ENCODE results near the gene EBF3.

EBF3 gene

DNA sequence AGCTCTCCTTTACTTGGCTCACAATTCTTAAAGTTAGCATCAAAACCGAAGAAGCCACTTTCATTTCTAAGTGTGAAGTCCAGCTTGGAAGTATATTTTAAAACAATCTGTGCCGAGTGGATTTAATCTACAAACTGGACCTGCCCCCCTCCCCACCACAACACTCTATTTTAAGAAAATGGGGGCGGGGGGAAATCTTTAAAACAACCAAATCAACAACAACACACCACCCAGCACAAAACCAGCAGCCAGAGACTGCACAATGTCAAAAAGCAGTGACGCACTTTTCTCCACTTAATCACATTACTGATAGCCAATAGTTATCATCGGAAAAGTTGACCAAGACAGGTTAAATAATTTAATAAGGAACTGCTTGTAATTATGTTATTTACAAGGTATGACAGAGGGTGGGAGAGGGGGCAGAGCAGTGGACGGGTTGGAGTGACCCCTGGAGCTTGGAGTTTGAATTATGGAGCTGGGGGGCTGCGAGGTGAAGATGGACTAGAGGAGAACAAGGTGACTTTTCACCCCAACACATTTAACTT, 2.8 kb downstream of the EBF3 start:
- Histone ChIP-seq H3K14ac (ENCODE audit: low read length in 2 of 2) (no peak overlapping the region), H2AK5ac (ENCODE audit: low read length, severe bottlenecking) (no peak overlapping the region), H3K18ac (ENCODE audit: low read depth in 1 of 2, low read length in 2 of 2) (no peak overlapping the region), H3K27me3 (ENCODE audit: control insufficient read depth in 1 of 2, insufficient read depth in 1 of 2, low read length in 2 of 2) (peaks cover 0 to 70% of the 10 kb centered on the region in 2 experiments), H3K36me3 (ENCODE audit: control insufficient read depth in 1 of 2, insufficient read depth in 2 of 2, low read depth in 1 of 2, low read length in 2 of 2) (peaks cover 0 to 53% of the 10 kb centered on the region in 2 experiments), H3K27ac (ENCODE audit: low read length, poor library complexity, severe bottlenecking) (no peak overlapping the region), H3K4me3 (ENCODE audit: insufficient read depth in 1 of 2, low read depth in 1 of 2, low read length in 2 of 2) (peak overlapping the region in 1 of 2 experiments; percentile 87), H3K9ac (ENCODE audit: low read length) (peak overlapping the region; percentile 98), H3K4me2 (ENCODE audit: low read length, poor library complexity, severe bottlenecking) (no peak overlapping the region), H2BK120ac (ENCODE audit: low read depth, low read length) (no peak overlapping the region), H3K23ac (ENCODE audit: low read length in 2 of 2) (no peak overlapping the region), H2BK5ac (ENCODE audit: low read depth, low read length, poor library complexity, severe bottlenecking) (no peak overlapping the region), H4K8ac (ENCODE audit: low read length) (no peak overlapping the region), H2BK15ac (ENCODE audit: low read depth, poor library complexity, severe bottlenecking) (no peak overlapping the region), H3K9me3 (ENCODE audit: control insufficient read depth, low read length) (no peaks in the 10 kb centered on the region), H3K4ac (ENCODE audit: low read depth in 1 of 2, low read length in 2 of 2) (no peak overlapping the region), H2BK12ac (ENCODE audit: low read length in 2 of 2) (no peak overlapping the region), H2AFZ (ENCODE audit: low read depth, low read length) (peak overlapping the region; percentile 14), H3K79me1 (replicated peaks; ENCODE audit: low read length, poor library complexity, severe bottlenecking) (no peaks in the 10 kb centered on the region), H3K4me1 (ENCODE audit: control insufficient read depth, insufficient read depth, low read depth, low read length) (peaks cover 43% of the 10 kb centered on the region), H4K91ac (ENCODE audit: low read length) (no peak overlapping the region)
- DNase-seq = no peak
- WGBS = 11% methylated on average over 2 of the region's 7 CpGs

GRCh38 chr10:129960481-129961156, 3.5 kb downstream of the EBF3 start:
- no peak overlapping the region for H2BK15ac ChIP-seq (ENCODE audit: low read depth, poor library complexity, severe bottlenecking)
- no peaks in the 10 kb centered on the region for H3K9me3 ChIP-seq (ENCODE audit: control insufficient read depth, low read length)
- H3K9ac ChIP-seq (ENCODE audit: low read length) = peak overlapping the region; percentile 98
- H3K4ac ChIP-seq (ENCODE audit: low read depth in 1 of 2, low read length in 2 of 2) = no peak overlapping the region
- WGBS = 13% methylated on average over 9 of the region's 14 CpGs
- H3K14ac ChIP-seq (ENCODE audit: low read length in 2 of 2) = peak overlapping the region in 1 of 2 experiments; percentile 60
- H3K79me1 ChIP-seq (replicated peaks; ENCODE audit: low read length, poor library complexity, severe bottlenecking) = no peaks in the 10 kb centered on the region
- peaks cover 0 to 64% of the 10 kb centered on the region in 2 experiments for H3K27me3 ChIP-seq (ENCODE audit: control insufficient read depth in 1 of 2, insufficient read depth in 1 of 2, low read length in 2 of 2)
- no peak for DNase-seq
- H4K91ac ChIP-seq (ENCODE audit: low read length) = no peak overlapping the region
- H2BK120ac ChIP-seq (ENCODE audit: low read depth, low read length) = no peak overlapping the region
- H3K23ac ChIP-seq (ENCODE audit: low read length in 2 of 2) = no peak overlapping the region
- H3K36me3 ChIP-seq (ENCODE audit: control insufficient read depth in 1 of 2, insufficient read depth in 2 of 2, low read depth in 1 of 2, low read length in 2 of 2) = peaks cover 0 to 57% of the 10 kb centered on the region in 2 experiments
- no peak overlapping the region for H2BK5ac ChIP-seq (ENCODE audit: low read depth, low read length, poor library complexity, severe bottlenecking)
- H3K4me1 ChIP-seq (ENCODE audit: control insufficient read depth, insufficient read depth, low read depth, low read length) = peaks cover 44% of the 10 kb centered on the region
- H2BK12ac ChIP-seq (ENCODE audit: low read length in 2 of 2) = no peak overlapping the region
- no peak overlapping the region for H2AK5ac ChIP-seq (ENCODE audit: low read length, severe bottlenecking)
- no peak overlapping the region for H4K8ac ChIP-seq (ENCODE audit: low read length)
- peak overlapping the region in 1 of 2 experiments; percentile 87 for H3K4me3 ChIP-seq (ENCODE audit: insufficient read depth in 1 of 2, low read depth in 1 of 2, low read length in 2 of 2)
- no peak overlapping the region for H2AFZ ChIP-seq (ENCODE audit: low read depth, low read length)
- peak overlapping the region in 1 of 2 experiments; percentile 12 for H3K18ac ChIP-seq (ENCODE audit: low read depth in 1 of 2, low read length in 2 of 2)
- peak overlapping the region; percentile 29 for H3K4me2 ChIP-seq (ENCODE audit: low read length, poor library complexity, severe bottlenecking)
- no peak overlapping the region for H3K27ac ChIP-seq (ENCODE audit: low read length, poor library complexity, severe bottlenecking)

DNA sequence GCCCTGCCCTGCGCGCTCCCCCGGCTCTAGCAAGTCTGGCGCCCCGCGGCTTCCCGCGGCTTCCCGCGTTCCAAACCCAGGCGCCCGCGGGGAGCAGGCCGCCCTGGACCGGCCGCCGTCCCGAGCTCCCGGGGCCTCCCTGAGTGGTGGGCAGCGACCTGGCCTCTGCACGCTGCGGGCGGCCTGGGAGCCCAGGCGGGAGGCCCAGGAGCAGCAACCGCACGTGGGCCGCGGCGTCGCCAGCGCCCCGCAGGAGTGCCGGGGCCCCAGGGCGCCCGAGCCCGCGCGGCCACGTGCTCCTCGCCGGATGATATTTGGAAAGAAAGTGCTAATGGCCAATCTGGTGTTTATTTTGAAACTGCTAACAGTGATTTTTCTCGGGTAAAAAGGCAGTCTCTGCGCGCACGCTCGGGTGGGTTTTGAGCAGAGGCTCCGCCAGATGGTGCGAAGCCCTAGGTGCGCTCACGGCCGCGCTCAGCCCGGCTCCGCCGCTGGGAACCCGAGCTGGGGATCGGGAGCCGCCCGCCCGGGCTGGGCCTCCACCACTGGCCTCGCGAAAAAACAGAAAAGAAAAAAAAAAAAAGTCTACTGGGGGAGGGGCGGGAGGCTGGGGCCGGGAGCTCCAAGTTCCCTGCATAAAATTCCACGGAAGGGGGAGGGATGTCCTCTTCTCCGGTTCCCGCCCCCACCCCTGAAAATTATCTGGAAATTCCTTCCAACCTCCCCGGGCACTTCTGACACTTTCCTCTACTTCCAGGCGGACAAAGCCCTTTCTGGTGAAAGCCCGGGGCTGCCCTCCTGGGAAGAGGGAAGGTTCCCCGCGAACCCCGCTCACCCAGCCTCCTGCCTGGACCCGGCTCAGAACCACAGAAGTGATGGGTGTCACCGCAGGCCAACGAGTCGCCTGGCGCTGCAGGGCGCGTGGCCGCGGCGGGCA, 4.3 kb downstream of the EBF3 start:
- Histone ChIP-seq H3K36me3 (ENCODE audit: control insufficient read depth in 1 of 2, insufficient read depth in 2 of 2, low read depth in 1 of 2, low read length in 2 of 2) (peaks cover 0 to 64% of the 10 kb centered on the region in 2 experiments), H2BK12ac (ENCODE audit: low read length in 2 of 2) (no peak overlapping the region), H3K27ac (ENCODE audit: low read length, poor library complexity, severe bottlenecking) (no peak overlapping the region), H2AFZ (ENCODE audit: low read depth, low read length) (peak overlapping the region; percentile 69), H3K14ac (ENCODE audit: low read length in 2 of 2) (peak overlapping the region in 1 of 2 experiments; percentile 60), H2BK5ac (ENCODE audit: low read depth, low read length, poor library complexity, severe bottlenecking) (no peak overlapping the region), H3K4me2 (ENCODE audit: low read length, poor library complexity, severe bottlenecking) (peak overlapping the region; percentile 29), H3K79me1 (replicated peaks; ENCODE audit: low read length, poor library complexity, severe bottlenecking) (no peaks in the 10 kb centered on the region), H3K18ac (ENCODE audit: low read depth in 1 of 2, low read length in 2 of 2) (peak overlapping the region; percentile 21 to 43), H3K9ac (ENCODE audit: low read length) (peak overlapping the region; percentile 98), H3K9me3 (ENCODE audit: control insufficient read depth, low read length) (no peaks in the 10 kb centered on the region), H3K4me3 (ENCODE audit: insufficient read depth in 1 of 2, low read depth in 1 of 2, low read length in 2 of 2) (peak overlapping the region in 1 of 2 experiments; percentile 87), H3K27me3 (ENCODE audit: control insufficient read depth in 1 of 2, insufficient read depth in 1 of 2, low read length in 2 of 2) (peaks cover 0 to 57% of the 10 kb centered on the region in 2 experiments), H2AK5ac (ENCODE audit: low read length, severe bottlenecking) (no peak overlapping the region), H2BK120ac (ENCODE audit: low read depth, low read length) (no peak overlapping the region), H3K4ac (ENCODE audit: low read depth in 1 of 2, low read length in 2 of 2) (peak overlapping the region in 1 of 2 experiments; percentile 26), H4K8ac (ENCODE audit: low read length) (peak overlapping the region; percentile 12), H3K4me1 (ENCODE audit: control insufficient read depth, insufficient read depth, low read depth, low read length) (peaks cover 39% of the 10 kb centered on the region), H2BK15ac (ENCODE audit: low read depth, poor library complexity, severe bottlenecking) (peak overlapping the region; percentile 90), H4K91ac (ENCODE audit: low read length) (no peak overlapping the region), H3K23ac (ENCODE audit: low read length in 2 of 2) (peak overlapping the region in 1 of 2 experiments; percentile 59)
- WGBS = 4% methylated on average over 70 of the region's 83 CpGs
- DNase-seq = no peak
